AG09319 (cell line): ENCODE data around the gene UBXN2A.

ENCODE experiments used
- DNase-seq: peaks from one replicate; pipeline ENCODE4 v3.0.0-alpha.2; 2010; ENCODE audit warnings: low read depth; ENCODE audit errors: extremely low read depth
- CTCF ChIP-seq: IDR thresholded peaks from 2 replicates; pipeline ENCODE4 v1.5.1; 2011; ENCODE audit warnings: low read depth, mild to moderate bottlenecking, inconsistent platforms, low read length, moderate library complexity

UBXN2A gene

GRCh38 chr2:23904692-23905091, 35.6 kb upstream of the UBXN2A start:
- TF ChIP-seq CTCF, result no peak
- DNase-seq, result no peak

GRCh38 chr2:23905155-23905554, 35.1 kb upstream of the UBXN2A start:
- no peak for TF ChIP-seq CTCF
- DNase-seq, result no peak

DNA sequence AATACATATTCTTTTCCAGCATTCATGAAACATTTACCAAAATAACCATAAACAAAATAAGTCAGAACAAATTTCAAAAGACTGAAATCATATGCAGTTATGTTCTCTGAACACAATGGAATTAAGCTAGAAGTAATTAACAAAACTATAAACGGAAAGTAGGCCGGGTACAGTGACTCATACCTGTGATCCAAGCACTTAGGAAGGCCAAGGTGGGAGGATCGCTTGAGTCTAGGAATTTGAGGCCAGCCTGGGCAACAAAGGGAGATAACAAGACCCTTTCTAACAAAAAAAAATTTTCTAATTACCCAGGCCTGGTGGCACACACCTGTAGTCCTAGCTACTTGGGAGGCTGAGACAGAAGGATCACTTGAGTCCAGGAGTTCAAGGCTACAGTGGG, 28.2 kb upstream of the UBXN2A start:
- no peak for TF ChIP-seq CTCF
- no peak for DNase-seq

DNA sequence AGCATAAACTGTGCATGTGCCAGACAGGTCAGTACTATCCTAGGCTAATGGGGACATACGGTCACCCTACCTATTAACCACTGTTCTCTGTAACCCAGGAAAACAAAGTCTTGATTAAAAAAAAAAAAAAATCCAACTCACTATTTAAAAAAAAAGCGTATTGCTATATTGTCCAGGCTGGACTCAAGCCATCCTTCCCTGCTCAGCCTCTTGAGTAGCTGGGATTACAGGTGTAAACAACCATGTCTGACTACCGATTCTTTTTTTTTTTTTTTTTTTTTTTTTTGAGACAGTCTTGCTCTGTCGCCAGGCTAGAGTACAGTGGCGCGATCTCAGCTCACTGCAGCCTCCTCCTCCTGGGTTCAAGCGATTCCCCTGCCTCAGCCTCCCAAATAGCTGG, 24.9 kb upstream of the UBXN2A start:
- no peak for DNase-seq
- TF ChIP-seq CTCF, result no peak

DNA sequence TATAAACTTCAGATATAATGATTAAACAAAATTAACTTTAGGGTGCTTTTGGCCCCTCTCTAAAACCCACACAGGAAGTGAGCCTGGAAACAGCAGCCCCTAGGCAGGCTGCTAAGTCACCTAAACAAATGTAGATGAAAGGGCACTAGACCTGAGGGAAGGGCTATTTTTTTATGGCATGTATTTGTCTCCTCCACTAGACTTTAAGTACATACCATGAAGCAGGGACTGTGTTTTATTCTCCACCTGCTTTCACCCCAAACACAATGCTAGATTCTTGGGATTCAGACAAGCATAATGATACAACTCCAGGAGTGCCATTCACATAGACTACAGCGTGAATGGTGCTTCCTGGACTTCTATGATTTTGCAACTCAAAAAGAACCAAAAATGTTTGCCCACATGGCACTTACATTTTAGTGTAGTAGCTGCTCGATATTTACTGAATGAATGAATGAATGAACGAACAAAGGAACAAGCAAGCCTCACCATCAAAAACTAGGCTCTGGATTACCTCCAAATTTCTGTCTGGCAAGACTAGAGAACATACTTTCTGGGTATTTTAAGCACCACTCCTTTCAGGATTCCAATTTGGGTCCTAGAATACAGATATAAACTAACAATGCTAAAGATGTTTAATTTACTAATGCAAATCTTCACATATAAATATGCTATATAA, 23.4 kb upstream of the UBXN2A start:
- DNase-seq, result no peak
- TF ChIP-seq CTCF, result no peak

- no peak for DNase-seq
- TF ChIP-seq CTCF, result no peak
These were observed 21.3 kb upstream of the UBXN2A start for GRCh38 chr2:23918837-23919489.

DNA sequence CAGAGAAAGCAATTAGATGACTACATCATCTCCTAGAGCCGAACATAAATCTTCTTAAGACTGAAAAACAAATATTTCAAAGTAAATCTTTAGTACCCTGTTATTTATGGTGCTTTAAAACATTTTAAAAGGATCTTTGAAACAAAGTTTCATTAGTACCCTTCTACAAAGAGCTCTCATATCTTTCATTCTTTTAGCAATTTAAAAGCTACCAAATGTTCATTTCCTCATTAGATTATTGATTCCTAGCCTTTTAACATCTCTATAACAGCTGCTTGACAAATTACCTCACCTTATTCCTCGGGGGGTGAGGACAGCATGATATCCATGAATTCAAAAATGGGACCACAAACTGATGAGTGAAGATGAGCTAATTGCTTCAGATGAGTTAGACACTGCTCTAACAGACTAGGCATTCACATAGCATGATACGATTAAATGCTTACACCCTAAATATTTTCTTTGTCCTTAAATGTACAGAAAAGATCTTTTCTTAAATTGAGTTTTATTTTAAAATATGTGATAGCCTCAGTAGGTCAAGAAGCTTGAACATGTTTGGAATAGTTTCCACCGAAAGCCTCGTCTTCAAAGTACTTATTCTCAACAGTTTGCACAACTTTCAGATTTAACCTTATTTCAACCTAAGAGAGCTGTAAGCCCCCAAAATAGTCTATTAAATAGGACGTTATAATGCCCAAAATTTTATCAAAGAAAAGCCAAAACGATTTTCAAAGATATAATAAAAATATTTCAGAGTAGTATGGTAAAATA, 15.5 kb upstream of the UBXN2A start:
- TF ChIP-seq CTCF, result no peak
- DNase-seq, result no peak
